Karpas-422 (cell line): ENCODE measurements around the gene MPDU1. TPM values are rescaled to one million over a fixed set of nuclear protein-coding genes. Genes with fewer than 3 reads are reported as not detected.

Experiments used
- DNase-seq: peaks from one replicate; pipeline ENCODE4 v3.0.0-alpha.2; 2015
- H2AFZ ChIP-seq: fragments of 200-600 bp; sonication (generic); 2 replicates; pipeline ENCODE4 v1.6.1; 2014; ENCODE audit warnings: antibody characterized with exemption, low read length, mixed read lengths
- H3K27ac ChIP-seq: fragments of 200-600 bp; sonication (generic); 2 replicates; pipeline ENCODE4 v1.5.1; 2014; ENCODE audit warnings: mild to moderate bottlenecking, low read length, moderate library complexity
- H3K27me3 ChIP-seq: fragments of 200-600 bp; sonication (generic); 2 replicates; pipeline ENCODE4 v1.6.1; 2014; ENCODE audit warnings: low read length, mixed read lengths
- H3K36me3 ChIP-seq: fragments of 200-600 bp; sonication (generic); 2 replicates; pipeline ENCODE4 v1.6.1; 2014; ENCODE audit warnings: low read length, mixed read lengths; ENCODE audit not compliant: insufficient read depth
- H3K4me1 ChIP-seq: fragments of 200-600 bp; sonication (generic); 2 replicates; pipeline ENCODE4 v1.6.1; 2014; ENCODE audit warnings: mild to moderate bottlenecking, low read length, mixed read lengths
- H3K4me2 ChIP-seq: fragments of 200-600 bp; sonication (generic); 2 replicates; pipeline ENCODE4 v1.6.1; 2014; ENCODE audit warnings: low read length, low read depth, mild to moderate bottlenecking; ENCODE audit not compliant: poor library complexity, severe bottlenecking
- H3K4me3 ChIP-seq: fragments of 200-600 bp; sonication (generic); 2 replicates; pipeline ENCODE4 v1.5.1; 2014; ENCODE audit warnings: mild to moderate bottlenecking, antibody characterized with exemption, low read length, mixed read lengths
- H3K79me2 ChIP-seq: fragments of 200-600 bp; sonication (generic); 2 replicates; pipeline ENCODE4 v1.6.1; 2014; ENCODE audit warnings: mild to moderate bottlenecking, low read length, mixed read lengths
- H3K9ac ChIP-seq: fragments of 200-600 bp; sonication (generic); 2 replicates; pipeline ENCODE4 v1.6.0; 2014; ENCODE audit warnings: low read length
- H3K9me2 ChIP-seq: fragments of 200-600 bp; sonication (generic), shearing (Covaris generic); replicated peaks from 2 replicates; pipeline ENCODE4 v1.6.0; 2014; ENCODE audit warnings: mild to moderate bottlenecking, low read length, moderate library complexity; ENCODE audit not compliant: insufficient read depth
- H3K9me3 ChIP-seq: fragments of 300-700, 200-600 bp; sonication (generic); 2 replicates; pipeline ENCODE4 v1.6.1; 2014; ENCODE audit warnings: low read length, mixed read lengths
- H4K20me1 ChIP-seq: fragments of 200-600 bp; sonication (generic); 2 replicates; pipeline ENCODE4 v1.6.1; 2014; ENCODE audit warnings: mild to moderate bottlenecking, antibody characterized with exemption, low read length, low read depth; ENCODE audit not compliant: insufficient read depth
- total RNA-seq: library from RNA; depleted of rRNA; stranded (reverse); fragments of >200 nt; shearing (Covaris generic); gene quantifications from 2 replicates; pipeline ENCODE4 v1.2.3, GENCODE V29; 2014; ENCODE audit warnings: low replicate concordance

MPDU1 gene
- total RNA-seq, 1 experiment from 2014 or later = 25.4 TPM

- H3K4me2 ChIP-seq = peak overlapping the region; percentile 94
- H4K20me1 ChIP-seq = 0 out of 2 replicates have a peak, but pooled peaks cover 3% of the 10 kb centered on the region
- no peaks in the 10 kb centered on the region for H3K9me3 ChIP-seq
- H3K27ac ChIP-seq = no peak overlapping the region; the same call in 1 of the 2 replicates
- H3K27me3 ChIP-seq = no peaks in the 10 kb centered on the region
- H2AFZ ChIP-seq = no peak overlapping the region
- DNase-seq = no peak
- peak overlapping the region; percentile 87; the same call in 1 of the 2 replicates for H3K9ac ChIP-seq
- peak overlapping the region; percentile 89; the same call in 1 of the 2 replicates for H3K4me3 ChIP-seq
- peaks cover 4% of the 10 kb centered on the region; the same call in 1 of the 2 replicates for H3K36me3 ChIP-seq
- H3K4me1 ChIP-seq = peaks cover 43% of the 10 kb centered on the region
- peaks cover 16% of the 10 kb centered on the region for H3K79me2 ChIP-seq
- H3K9me2 ChIP-seq = no peaks in the 10 kb centered on the region
These were observed 1.0 kb upstream of the MPDU1 start for GRCh38 chr17:7582396-7583252.

GRCh38 chr17:7586673-7587419, 3.2 kb downstream of the MPDU1 start:
- Histone ChIP-seq H3K27me3 (no peaks in the 10 kb centered on the region), H3K4me3 (no peak overlapping the region), H3K79me2 (peaks cover 16% of the 10 kb centered on the region), H3K4me2 (no peak overlapping the region), H3K4me1 (peaks cover 21% of the 10 kb centered on the region), H3K9me2 (no peaks in the 10 kb centered on the region), H3K27ac (no peak overlapping the region), H3K36me3 (peaks cover 3% of the 10 kb centered on the region; the same call in 1 of the 2 replicates), H3K9ac (no peak overlapping the region), H3K9me3 (no peaks in the 10 kb centered on the region), H4K20me1 (no peaks in the 10 kb centered on the region), H2AFZ (no peak overlapping the region)
- DNase-seq = peak; percentile 86

GRCh38 chr17:7587420-7588151, 3.9 kb downstream of the MPDU1 start:
- no peak overlapping the region for H2AFZ ChIP-seq
- H3K9me2 ChIP-seq = no peaks in the 10 kb centered on the region
- H3K79me2 ChIP-seq = peaks cover 16% of the 10 kb centered on the region
- DNase-seq = no peak
- no peak overlapping the region for H3K27ac ChIP-seq
- H3K27me3 ChIP-seq = no peaks in the 10 kb centered on the region
- no peaks in the 10 kb centered on the region for H3K9me3 ChIP-seq
- peaks cover 19% of the 10 kb centered on the region for H3K4me1 ChIP-seq
- H3K4me3 ChIP-seq = no peak overlapping the region
- no peaks in the 10 kb centered on the region for H4K20me1 ChIP-seq
- no peak overlapping the region for H3K4me2 ChIP-seq
- peaks cover 7% of the 10 kb centered on the region; the same call in 1 of the 2 replicates for H3K36me3 ChIP-seq
- H3K9ac ChIP-seq = no peak overlapping the region

GRCh38 chr17:7588553-7589203, 5.0 kb downstream of the MPDU1 start:
- Histone ChIP-seq H2AFZ (no peak overlapping the region), H4K20me1 (no peaks in the 10 kb centered on the region), H3K9ac (no peak overlapping the region), H3K4me1 (peaks cover 9% of the 10 kb centered on the region), H3K27me3 (no peaks in the 10 kb centered on the region), H3K27ac (no peak overlapping the region), H3K4me2 (no peak overlapping the region), H3K79me2 (peaks cover 16% of the 10 kb centered on the region), H3K9me2 (no peaks in the 10 kb centered on the region), H3K9me3 (no peaks in the 10 kb centered on the region), H3K4me3 (no peak overlapping the region), H3K36me3 (peaks cover 7% of the 10 kb centered on the region; the same call in 1 of the 2 replicates)
- no peak for DNase-seq

DNA sequence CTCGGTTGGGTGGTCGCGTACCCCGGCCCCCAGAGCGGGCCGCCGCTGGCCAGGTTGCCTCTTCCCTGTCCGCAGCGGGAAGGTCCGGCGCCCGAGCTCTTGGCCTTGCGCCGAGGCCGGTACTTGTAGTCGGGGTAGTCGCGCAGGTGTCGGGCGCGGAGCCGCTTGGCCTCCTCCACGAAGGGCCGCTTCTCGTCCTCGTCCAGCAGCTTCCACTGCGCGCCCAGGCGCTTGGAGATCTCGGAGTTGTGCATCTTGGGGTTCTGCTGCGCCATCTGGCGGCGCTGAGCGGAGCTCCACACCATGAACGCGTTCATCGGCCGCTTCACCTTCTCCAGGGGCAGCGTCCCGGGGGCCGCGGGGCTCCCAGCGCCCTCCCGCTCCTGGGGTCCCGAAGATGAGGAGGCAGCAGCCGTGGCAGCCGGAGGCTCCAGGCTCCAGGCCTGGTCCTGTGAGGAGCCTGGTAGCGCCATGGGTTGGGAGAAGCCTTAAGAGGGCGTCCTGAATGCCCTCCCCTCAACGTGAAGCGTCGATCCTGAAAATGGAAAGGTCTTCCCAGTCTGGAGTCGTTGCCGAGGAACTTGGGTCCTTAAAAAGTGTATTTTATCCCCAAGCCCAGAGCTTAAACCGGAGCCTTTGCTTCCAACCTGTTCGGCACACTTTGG, 5.7 kb downstream of the MPDU1 start:
- Histone ChIP-seq H3K79me2 (peaks cover 13% of the 10 kb centered on the region), H3K27ac (no peak overlapping the region), H4K20me1 (no peaks in the 10 kb centered on the region), H3K9me3 (no peaks in the 10 kb centered on the region), H3K9me2 (no peaks in the 10 kb centered on the region), H3K36me3 (peaks cover 7% of the 10 kb centered on the region; the same call in 1 of the 2 replicates), H3K9ac (no peak overlapping the region), H3K4me2 (no peak overlapping the region), H2AFZ (no peak overlapping the region), H3K27me3 (no peaks in the 10 kb centered on the region), H3K4me3 (no peak overlapping the region), H3K4me1 (peaks cover 8% of the 10 kb centered on the region)
- DNase-seq = no peak

- H3K4me1 ChIP-seq = peaks cover under 1% of the 10 kb centered on the region
- no peaks in the 10 kb centered on the region for H3K9me2 ChIP-seq
- H3K4me2 ChIP-seq = no peak within 1 kb of the TSS
- H3K9me3 ChIP-seq = no peaks in the 10 kb centered on the region
- H3K27ac ChIP-seq = no peak within 1 kb of the TSS
- H2AFZ ChIP-seq = no peak within 1 kb of the TSS
- peaks cover 7% of the 10 kb centered on the region; the same call in 1 of the 2 replicates for H3K79me2 ChIP-seq
- H4K20me1 ChIP-seq = no peaks in the 10 kb centered on the region
- no peak for DNase-seq
- no peak within 1 kb of the TSS for H3K4me3 ChIP-seq
- H3K9ac ChIP-seq = no peak within 1 kb of the TSS
- peaks cover 10% of the 10 kb centered on the region; the same call in 1 of the 2 replicates for H3K36me3 ChIP-seq
- H3K27me3 ChIP-seq = no peaks in the 10 kb centered on the region
These were observed 6.4 kb downstream of the MPDU1 start, which contains the start of gene SOX15 for GRCh38 chr17:7589891-7590691. SOX15 (minus strand) TSS chr17:7590094; CDS start chr17:7589676, 418 bp downstream.

- Histone ChIP-seq H3K9me2 (no peaks in the 10 kb centered on the region), H3K79me2 (peaks cover 3% of the 10 kb centered on the region; the same call in 1 of the 2 replicates), H4K20me1 (no peaks in the 10 kb centered on the region), H3K4me2 (no peak overlapping the region), H3K27me3 (no peaks in the 10 kb centered on the region), H3K27ac (no peak overlapping the region), H3K9ac (no peak overlapping the region), H3K9me3 (no peaks in the 10 kb centered on the region), H2AFZ (no peak overlapping the region), H3K36me3 (peaks cover 17% of the 10 kb centered on the region; the same call in 1 of the 2 replicates), H3K4me3 (no peak overlapping the region), H3K4me1 (no peaks in the 10 kb centered on the region)
- DNase-seq = no peak
These were observed 7.1 kb downstream of the MPDU1 start for GRCh38 chr17:7590743-7591142.
